Measurements from ENCODE around the gene ZDHHC4.
"Not testable (repeated sequence)": the region's sequence is repeated elsewhere in the genome, so short reads cannot be mapped to it uniquely, and the experiment has no call there.

The ZDHHC4 gene

DNA sequence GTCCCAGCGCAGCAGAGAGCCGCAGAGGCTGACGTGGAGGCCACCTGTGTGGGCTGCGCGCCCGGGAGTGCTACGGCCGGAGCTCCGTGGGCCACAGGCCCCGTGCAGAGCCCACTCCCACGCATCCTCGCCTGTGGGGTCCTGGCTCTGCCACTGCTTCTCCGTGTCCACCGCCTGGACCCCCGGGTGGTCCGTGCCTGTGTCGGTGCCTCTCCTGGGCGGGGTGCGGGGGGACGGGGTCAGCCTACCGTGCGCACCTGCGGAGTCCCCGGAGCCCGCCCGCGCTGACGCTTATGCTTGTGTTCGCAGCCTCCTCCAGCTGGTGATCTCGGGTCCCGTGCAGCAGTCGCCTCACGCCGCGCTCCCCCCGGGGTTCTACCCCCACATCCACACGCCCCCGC is 30.4 kb downstream of the ZDHHC4 start:
- no peak for DNase-seq (ENCODE audit: low read depth)

DNA sequence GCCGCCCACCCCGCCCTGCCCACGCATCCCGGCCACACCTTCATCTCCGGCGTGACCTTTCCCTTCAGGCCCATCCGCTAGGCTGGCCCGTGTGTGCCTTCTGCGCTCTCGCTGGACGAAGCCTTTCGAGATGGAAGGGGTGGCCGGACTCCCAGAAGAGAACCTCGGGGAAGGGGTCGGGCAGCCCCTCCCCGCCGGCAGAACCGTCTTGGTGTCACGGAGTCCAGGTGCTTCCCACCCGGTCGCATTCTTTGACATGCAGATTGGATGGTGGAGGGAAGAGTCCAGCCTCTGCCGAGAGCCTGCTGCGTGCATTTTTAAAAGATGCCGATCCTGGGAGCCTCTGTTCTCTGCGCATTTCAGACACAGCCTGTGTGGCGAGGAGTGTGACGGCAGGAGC is 30.8 kb downstream of the ZDHHC4 start:
- DNase-seq (ENCODE audit: low read depth), result no peak

DNA sequence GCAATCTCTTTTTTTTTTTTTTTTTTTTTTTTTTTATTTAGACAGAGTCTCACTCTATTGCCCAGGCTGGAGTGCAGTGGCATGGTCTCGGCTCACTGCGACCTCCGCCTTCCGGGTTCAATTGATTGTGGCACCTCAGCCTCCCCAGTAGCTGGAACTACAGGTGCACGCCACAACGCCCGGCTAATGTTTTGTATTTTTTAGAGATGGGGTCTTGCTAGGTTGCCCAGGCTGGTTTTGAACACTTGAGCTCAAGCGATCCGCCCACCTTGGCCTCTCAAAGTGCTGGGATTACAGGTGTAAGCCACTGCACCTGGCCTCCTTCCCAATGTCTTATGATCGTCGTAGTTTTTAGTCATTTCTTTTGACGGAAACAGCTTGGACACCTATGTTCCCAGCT is 31.5 kb downstream of the ZDHHC4 start:
- DNase-seq (ENCODE audit: low read depth), result no peak

DNA sequence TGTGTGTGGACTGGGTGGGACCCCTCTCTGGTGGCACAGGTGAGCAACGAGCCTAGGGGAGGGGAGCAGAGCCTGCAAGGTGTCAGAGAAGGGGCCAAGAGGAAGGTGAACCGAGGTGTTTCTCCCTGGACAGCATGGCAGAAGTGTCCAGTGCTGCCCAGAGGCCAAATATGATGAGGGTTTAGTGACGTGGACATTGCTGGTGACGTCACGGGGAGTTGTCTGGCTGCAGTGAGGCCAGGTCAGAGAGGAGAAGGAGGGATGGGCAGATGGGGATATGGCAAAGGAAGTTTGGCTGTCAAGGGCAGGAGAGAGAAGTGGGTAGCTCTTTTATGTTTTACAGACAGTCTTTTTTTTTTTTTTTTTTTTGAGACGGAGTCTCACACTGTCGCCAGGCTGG is 35.6 kb downstream of the ZDHHC4 start:
- DNase-seq (ENCODE audit: low read depth), result no peak

DNA sequence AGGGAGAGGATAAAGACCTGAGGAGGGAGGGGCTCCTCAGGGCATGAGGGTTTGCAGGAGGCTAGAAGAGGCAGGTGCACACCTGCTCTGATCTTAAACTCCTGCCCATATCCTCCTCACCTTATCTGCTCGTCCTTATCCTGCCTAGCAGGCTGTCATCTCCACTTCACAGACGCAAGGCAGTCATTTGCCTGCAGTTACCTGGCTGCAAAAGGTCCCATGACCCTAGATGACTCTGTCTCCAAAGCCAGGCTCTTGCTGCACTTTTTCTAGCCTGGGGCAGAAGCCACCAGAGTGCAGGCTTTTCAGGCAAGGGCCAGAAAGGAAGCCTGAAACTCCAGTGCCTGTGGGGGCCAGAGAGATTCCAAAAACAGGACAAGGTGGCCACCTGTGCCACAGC is 36.5 kb downstream of the ZDHHC4 start:
- DNase-seq (ENCODE audit: low read depth), result no peak

DNA sequence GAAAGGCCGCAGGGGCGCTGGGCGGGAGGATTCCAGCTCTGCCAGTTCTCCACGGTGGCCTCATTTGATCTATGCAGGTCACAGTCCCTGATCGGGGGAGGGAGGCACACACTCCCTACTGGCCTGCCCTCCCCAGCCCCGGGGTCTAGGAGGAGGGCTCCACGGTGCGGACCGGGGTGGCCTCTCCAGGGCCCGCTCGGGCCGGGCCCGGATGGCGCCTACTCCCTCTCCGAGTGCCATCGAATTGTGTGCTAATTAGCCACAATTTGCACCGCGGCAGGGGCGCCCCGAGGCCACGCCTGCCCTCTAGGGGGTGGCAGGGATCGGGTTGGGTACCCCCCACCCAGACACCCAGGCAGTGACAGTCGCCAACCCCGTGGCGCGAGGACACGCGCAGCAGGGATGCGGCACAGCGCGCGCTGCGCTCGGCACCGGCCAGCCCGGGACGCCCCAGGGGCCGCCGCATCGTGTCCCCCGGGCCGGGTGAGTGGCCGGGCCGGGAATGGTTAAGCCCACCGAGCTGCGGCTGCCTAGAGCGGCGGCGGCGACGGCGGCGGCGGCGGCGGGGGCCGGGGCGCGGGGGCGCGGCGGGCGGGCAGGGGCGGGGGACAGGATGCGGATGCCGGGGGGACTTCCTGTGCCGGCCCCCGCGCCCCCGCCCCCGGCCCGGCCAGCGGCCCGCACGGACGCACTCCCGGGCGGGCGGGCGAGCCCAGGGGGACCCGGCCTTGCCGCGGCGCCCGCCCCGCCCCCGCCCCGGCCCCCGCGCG is 37.9 kb downstream of the ZDHHC4 start, which contains the start of gene ZNF853:
Gene ZNF853, plus strand, starts transcription at position 658 of the 770 bp plus-strand sequence. CDS start 565 bp downstream, outside the sequence.
- no peak for DNase-seq (ENCODE audit: low read depth)

DNA sequence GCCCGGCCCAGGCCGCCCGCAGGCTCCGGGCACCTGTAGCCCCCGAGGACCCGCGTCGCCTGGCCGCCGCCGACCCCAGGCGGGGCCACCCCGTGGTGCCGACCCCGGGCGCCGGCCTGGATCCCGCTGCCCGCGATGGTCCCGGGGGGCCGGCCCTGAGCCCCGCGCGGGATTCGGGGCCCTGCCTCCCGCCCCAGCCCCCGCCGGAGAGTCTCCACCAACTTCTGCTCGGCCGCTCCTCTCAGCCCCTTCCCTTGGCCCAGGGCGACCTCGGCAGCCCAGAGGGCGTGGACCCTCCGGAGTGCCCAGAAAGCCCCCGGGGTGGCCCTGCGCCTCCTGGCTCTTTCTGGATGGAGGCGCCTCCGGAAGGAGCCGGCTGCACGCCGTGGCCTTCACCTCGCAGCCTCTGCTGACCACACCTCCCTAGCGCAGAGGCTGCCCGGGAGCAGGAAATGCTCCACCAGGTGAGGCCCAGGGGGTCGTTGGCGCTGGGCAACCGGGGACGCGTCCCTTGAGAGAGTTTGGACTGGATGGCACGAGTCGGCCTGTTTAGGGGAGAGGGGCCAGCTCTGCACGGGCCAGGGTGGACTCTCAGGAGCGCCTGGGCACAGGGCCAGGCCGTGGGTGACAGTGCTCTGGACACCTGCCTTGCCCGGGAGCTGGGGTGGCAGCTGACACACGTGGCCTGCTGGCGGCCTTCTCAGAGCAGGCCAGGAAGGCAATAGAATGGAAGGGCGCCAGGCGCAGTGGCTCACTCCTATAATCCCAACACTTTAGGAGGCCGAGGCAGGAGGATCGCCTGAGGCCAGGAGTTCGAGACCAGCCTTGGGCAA is 38.7 kb downstream of the ZDHHC4 start:
- DNase-seq (ENCODE audit: low read depth), result no peak

DNA sequence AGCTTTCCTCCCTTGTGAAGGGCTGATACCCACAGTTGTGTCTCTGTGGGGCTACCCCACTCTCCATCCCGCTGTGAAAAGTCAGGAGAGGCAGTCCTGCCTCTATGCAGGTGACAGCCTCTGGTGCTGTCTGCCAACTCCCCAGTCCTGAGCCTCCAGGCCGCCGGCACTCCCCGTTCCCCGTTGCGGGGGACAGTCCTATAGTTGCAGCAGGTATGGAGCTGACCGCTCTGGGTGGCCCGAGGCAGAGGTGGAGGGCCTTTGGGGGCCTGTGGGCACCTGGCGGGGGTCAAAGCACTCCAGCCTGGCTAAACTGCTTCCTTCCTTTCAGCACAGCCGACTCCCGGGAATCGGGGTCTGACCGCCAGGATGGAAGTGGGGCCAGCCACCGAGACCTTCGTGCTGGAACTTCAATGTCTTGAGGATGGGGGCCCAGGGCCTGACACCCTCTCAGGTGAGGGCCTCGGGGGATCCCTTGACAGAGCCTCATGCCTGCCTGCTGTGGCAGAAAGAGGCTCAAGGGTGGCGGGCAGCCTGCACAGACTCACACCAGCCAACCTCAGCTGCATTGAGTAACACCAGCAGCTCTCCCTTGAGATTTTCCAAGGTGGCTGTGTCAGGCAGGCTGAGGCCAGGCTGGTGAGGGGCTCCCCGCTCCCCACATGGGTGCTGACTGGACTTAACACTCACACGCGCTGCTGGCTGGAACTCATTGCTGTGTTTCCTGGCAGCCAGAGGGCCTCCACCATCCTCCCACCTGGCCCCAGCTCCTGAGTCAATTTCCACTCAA is 39.8 kb downstream of the ZDHHC4 start:
- no peak for DNase-seq (ENCODE audit: low read depth)

DNA sequence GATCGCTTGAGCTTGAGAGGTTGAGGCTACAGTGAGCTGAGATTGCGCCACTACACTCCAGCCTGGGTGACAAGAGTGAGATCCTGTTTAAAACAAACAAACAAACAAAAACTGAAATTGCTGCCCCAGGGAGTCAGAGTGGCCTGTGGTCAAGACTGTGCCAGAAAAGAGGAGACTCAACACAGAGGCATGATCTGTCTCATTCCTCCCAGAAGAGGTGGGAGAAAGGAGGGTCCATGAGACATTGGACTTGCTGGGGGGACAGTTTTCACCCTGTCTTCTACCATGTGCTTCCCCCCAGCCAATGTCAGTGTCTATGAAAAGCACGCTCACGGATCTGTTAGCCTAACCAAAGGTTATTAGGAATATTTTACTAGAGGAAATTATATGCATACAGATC is 41.4 kb downstream of the ZDHHC4 start:
- DNase-seq (ENCODE audit: low read depth), result no peak

DNA sequence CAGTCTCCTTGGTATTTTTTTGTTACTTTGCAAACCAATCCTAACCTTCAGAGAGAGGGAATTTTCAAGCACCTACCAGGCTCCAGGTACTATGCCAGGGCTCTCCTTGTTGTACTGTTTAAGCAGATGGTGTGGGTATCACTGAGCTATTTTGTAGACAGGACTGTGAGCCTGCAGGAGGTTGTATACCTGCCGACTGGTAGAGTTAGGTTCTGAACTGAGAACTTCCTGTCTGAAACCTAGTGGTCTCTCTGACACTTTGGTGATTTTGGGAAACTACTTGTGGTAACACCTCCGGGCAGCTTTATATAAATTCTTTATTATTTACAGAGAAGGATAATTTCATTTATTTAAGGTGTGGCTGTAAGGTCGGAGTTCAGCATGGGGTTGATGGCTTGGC is 42.7 kb downstream of the ZDHHC4 start:
- no peak for DNase-seq (ENCODE audit: low read depth)

DNA sequence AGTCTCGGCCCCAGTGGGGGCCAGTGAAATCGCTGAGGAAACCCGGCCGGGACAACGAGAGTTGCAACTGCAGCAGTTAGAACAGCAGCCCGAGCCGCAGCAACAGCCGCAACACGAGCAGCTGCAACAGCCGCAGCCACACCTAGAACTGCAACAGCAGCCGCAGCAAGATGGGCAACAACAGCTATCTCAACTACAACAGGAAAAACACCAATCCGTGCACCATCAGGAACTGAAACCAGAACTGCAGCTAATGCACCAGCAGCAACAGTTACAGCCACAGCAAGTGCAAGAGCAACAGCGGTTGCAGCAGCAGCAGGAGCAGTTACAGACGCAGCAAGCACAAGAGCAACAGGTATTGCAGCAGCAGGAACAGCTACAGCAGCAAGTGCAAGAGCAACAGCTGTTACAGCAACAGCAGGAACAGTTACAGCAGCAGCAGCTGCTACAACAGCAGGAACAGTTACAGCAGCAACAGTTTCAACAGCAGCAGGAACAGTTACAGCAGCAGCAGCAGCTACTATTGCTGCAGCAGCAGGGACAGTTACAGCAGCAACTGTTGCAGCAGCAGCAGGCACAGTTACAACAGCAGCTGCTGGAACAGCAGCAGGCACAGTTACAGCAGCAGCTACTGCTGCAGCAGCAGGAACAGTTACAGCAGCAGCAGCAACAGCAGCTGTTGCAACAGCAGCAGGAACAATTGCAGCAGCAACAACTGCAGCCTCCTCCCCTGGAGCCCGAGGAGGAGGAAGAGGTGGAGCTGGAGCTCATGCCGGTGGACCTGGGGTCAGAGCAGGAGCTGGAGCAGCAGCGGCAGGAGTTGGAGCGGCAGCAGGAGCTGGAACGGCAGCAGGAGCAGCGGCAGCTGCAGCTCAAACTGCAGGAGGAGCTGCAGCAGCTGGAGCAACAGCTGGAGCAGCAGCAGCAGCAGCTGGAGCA is 44.2 kb downstream of the ZDHHC4 start:
- DNase-seq (ENCODE audit: low read depth), result no peak

DNA sequence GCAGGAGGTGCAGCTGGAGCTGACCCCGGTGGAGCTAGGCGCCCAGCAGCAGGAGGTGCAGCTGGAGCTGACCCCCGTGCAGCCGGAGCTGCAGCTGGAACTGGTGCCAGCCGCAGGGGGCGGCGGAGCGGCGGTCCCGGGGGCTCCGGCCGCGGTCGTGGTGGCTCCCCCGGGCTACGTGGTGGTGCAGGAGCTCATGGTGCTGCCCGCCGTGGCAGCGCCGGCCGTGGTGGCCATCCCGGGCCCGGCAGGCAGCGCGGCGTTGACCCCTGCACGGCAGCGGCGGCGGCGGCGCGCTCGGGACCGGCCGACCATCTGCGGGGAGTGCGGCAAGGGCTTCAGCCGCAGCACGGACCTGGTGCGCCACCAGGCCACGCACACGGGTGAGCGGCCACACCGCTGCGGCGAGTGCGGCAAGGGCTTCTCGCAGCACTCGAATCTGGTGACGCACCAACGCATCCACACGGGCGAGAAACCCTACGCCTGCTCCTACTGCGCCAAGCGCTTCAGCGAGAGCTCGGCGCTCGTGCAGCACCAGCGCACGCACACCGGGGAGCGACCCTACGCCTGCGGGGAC is 45.0 kb downstream of the ZDHHC4 start:
- DNase-seq (ENCODE audit: low read depth), result no peak

DNA sequence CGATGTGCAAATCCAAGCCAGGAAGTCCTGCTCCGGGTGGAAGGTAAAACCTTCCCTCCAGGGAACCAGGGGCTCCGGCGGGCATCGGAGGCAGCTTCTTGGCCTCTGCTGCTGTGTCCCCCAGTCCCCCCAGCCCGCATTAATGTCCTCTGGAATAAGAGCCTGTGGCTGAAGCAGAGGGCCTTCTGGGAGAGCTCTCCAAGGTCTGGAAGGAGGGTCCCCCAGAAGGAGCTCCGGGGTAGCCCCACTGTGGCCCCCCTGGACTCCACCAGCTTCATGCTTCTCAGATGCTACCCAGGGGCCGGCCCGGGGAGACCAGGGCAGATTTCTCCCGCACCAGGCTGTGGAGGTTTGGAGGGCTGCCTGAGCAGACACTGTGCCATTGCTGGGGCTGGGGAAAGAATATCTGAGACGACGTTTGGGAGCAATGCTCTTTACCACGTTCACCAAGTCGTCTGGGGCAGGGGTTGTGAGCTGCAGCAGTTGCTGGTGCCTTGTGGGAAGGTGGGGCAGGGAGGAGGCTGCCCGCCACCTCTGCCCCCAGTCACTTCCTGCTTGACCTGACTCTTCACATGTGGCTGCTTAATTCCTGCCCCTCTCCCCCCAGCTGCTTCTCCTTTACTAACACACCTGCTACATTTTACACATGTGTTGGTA is 46.5 kb downstream of the ZDHHC4 start:
- no peak for DNase-seq (ENCODE audit: low read depth)

DNA sequence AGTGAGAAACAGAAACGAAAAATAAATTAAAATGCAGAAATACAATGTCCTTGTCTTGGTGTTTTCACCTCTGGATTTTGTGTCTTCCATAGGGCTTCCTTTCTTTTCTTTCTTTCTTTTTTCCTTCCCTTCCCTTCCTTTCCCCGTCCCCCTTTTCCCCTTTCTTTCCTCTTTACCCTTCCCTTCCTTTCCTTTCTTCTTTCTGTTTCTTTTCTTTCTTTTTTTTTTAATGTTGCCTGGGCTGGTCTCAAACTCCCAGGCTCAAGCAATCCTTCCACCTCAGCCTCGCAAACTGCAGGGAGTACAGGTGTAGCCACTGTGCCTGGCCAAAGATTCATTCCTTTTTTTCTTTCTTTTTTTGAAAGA is 47.0 kb downstream of the ZDHHC4 start:
- DNase-seq (ENCODE audit: low read depth), result no peak

DNA sequence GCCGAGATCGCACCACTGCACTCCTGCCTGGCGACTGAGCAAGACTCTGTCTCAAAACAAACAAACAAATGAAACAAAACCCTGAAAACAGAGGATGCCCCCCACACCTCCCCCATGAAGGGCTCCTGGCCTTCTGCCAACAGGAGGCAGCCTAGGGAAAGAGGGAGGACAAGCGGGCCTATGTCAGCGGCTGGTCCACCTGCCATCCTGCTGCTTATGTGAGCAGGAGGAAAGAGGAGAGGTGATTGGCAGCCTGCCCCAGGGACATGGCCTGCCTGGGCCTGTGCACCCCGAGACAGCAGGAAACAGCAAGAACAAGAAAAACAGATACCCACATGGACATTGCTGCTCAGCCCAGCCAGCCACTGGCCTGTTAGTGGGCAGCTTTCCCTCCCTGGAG is 50.8 kb downstream of the ZDHHC4 start:
- no peak for DNase-seq (ENCODE audit: low read depth)

DNA sequence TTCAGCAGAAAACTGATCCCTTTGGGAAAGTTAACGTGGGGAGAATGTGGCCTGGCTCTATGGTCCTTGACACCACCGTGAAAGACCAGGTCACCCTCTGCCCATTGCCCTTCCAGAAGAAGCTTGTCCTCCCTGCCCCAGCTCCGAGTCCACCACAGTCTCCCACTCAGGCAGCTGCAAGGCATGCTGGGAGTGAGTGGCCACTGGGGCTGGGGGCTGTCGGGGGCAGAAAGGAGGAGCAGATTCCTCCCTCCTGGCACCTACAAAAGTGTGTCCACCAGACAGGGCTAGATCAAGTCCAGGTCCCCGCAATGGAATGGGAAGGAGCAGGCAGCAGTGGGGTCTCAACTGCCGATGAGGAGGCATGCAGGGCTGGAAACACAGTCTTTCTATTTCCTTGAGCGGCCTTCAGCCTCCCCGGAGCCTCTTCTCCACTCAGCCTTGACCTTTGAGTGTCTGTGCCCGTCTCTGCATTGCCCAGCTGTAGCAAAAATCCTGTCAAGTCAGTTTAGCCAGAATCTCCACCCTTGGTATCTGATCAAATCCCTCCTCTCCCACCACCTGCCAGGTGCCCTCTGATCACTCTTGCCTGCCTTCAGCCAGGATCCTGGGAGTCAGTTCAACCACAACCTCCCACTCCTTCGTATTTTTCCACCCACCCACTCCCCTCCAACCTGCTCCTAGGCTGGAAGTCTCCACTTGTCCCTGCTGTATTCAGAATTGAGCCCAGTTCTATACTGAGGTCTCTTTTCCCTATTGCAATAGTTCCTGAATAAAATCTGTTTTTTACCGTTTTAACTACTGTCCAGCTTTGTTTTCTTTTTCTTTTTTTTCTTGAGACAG is 53.0 kb downstream of the ZDHHC4 start:
- DNase-seq (ENCODE audit: low read depth), result no peak

DNA sequence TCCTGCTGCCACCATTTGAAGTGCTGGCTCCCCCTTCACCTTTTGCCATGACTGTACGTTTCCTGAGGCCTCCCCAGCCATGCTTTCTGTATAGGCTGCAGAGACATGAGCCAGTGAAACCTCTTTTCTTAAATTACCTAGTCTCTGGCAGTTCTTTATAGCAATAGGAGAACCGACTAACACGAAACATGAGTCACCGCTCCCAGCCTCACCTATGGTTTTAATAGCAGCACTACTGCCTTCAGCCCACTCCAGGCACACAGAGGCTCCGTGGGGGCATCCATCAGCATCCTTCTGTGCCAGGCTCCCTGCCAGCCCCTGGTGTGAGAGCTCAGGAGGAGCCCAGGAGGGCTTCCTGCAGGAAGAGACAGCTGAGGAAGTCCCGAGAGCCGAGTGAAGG is 54.4 kb downstream of the ZDHHC4 start:
- DNase-seq (ENCODE audit: low read depth), result no peak

DNA sequence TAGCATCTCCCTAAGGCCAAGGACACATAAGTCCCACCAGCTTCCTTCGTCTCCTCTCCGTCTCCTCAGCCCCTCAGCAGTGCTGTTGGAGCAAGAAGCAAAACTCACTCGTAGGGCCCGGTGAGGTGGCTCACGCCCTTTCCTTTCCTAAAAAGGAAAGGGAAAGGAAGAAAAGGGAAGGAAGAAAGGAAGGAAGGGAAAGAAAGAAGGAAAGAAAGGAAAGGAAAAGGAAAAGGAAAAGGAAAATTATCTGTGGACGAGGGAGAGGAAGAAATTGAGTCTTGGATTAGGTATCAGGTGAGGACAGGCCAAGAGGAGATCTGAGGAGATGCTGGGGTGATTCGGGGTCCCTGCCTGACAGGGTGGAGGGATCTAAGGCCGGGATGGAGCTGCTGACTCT is 56.8 kb downstream of the ZDHHC4 start:
- DNase-seq (ENCODE audit: low read depth), result no peak

DNA sequence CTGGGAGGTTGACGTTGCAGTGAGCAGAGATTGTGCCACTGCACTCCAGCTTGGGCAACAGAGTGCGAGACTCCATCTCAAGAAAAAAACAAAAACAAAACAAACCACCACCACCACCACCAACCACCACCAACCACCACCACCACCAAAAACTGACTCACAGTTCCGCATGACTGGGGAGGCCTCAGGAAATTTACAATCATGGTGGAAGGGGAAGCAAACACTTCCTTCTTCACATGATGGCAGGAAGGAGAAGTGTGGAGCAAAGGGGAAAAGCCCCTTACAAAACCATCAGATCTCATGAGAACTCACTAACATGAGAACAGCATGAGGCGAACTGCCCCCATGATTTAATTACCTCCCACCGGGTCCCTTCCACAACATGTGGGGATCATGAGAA is 57.7 kb downstream of the ZDHHC4 start:
- DNase-seq (ENCODE audit: low read depth), result not testable (repeated sequence)
